PC-3 (cell line): ENCODE measurements around the gene FAM171A1.

ENCODE experiments used
- CTCF ChIP-seq: fragments of 300-600 bp; sonication (generic); conservative IDR thresholded peaks from 2 replicates; pipeline ENCODE4 v1.5.1; 2017; ENCODE audit warnings: antibody characterized with exemption, low read depth, mild to moderate bottlenecking, low read length
- EZH2phosphoT487 ChIP-seq: fragments of 300-600 bp; sonication (generic); IDR thresholded peaks from 2 replicates; pipeline ENCODE4 v1.6.1; 2018; ENCODE audit warnings: mild to moderate bottlenecking, antibody characterized with exemption, low read length, borderline replicate concordance

GRCh38 chr10:15316871-15317464, 54.1 kb downstream of the FAM171A1 start:
- TF ChIP-seq EZH2phosphoT487 (no peak), CTCF (no peak)
